ENCODE data around the gene ADD2. TPM values are rescaled to one million over a fixed set of nuclear protein-coding genes. Genes with fewer than 3 reads are reported as not detected.

Gene ADD2
- total RNA-seq, 1 donor from 2014 or later = 3.4 TPM

- no peak overlapping the region for H3K27ac ChIP-seq
- TF ChIP-seq CTCF (IDR thresholded peaks at IDR 0.05) (peak; percentile 51 to 76 (median 53)), POLR2AphosphoS5 (IDR thresholded peaks at IDR 0.05; ENCODE audit: insufficient read depth in 1 of 2, low read depth in 1 of 2) (no peak)
- intact Hi-C loops (cut with DNase I) = no loop called here
- H3K4me3 ChIP-seq = no peak overlapping the region
- no peaks in the 10 kb centered on the region for H3K27me3 ChIP-seq
- H3K4me1 ChIP-seq = no peaks in the 10 kb centered on the region
- DNase-seq (ENCODE audit: extremely low spot score in 2 of 2) = no peak
- H3K9me3 ChIP-seq = no peaks in the 10 kb centered on the region
- no peaks in the 10 kb centered on the region for H3K36me3 ChIP-seq
Measured at GRCh38 chr2:70647873-70648481, 120.0 kb downstream of the ADD2 start.

GRCh38 chr2:70646420-70646818 is 121.6 kb downstream of the ADD2 start:
- H3K9me3 ChIP-seq = no peaks in the 10 kb centered on the region
- H3K27me3 ChIP-seq = no peaks in the 10 kb centered on the region
- H3K27ac ChIP-seq = no peak overlapping the region
- H3K4me1 ChIP-seq = no peaks in the 10 kb centered on the region
- no peaks in the 10 kb centered on the region for H3K36me3 ChIP-seq
- intact Hi-C loops (cut with DNase I) = no loop called here
- no peak for DNase-seq (ENCODE audit: extremely low spot score in 2 of 2)
- no peak overlapping the region for H3K4me3 ChIP-seq
- TF ChIP-seq CTCF (IDR thresholded peaks at IDR 0.05) = no peak
- no peak for TF ChIP-seq POLR2AphosphoS5 (IDR thresholded peaks at IDR 0.05; ENCODE audit: insufficient read depth in 1 of 2, low read depth in 1 of 2)
- TF ChIP-seq POLR2A (IDR thresholded peaks at IDR 0.05) = no peak

GRCh38 chr2:70645733-70646419 is 122.1 kb downstream of the ADD2 start:
- H3K9me3 ChIP-seq = no peaks in the 10 kb centered on the region
- no peak for TF ChIP-seq POLR2A (IDR thresholded peaks at IDR 0.05)
- no peak for TF ChIP-seq POLR2AphosphoS5 (IDR thresholded peaks at IDR 0.05; ENCODE audit: insufficient read depth in 1 of 2, low read depth in 1 of 2)
- no peak for TF ChIP-seq CTCF (IDR thresholded peaks at IDR 0.05)
- H3K4me1 ChIP-seq = no peaks in the 10 kb centered on the region
- intact Hi-C loops (cut with DNase I) = no loop called here
- no peaks in the 10 kb centered on the region for H3K27me3 ChIP-seq
- H3K27ac ChIP-seq = no peak overlapping the region
- DNase-seq (ENCODE audit: extremely low spot score in 2 of 2) = no peak
- H3K4me3 ChIP-seq = no peak overlapping the region
- no peaks in the 10 kb centered on the region for H3K36me3 ChIP-seq

- no peak for TF ChIP-seq POLR2A (IDR thresholded peaks at IDR 0.05)
- no peak for TF ChIP-seq POLR2AphosphoS5 (IDR thresholded peaks at IDR 0.05; ENCODE audit: insufficient read depth in 1 of 2, low read depth in 1 of 2)
- TF ChIP-seq CTCF (IDR thresholded peaks at IDR 0.05) = no peak
- no peaks in the 10 kb centered on the region for H3K4me1 ChIP-seq
- no peak for DNase-seq (ENCODE audit: extremely low spot score in 2 of 2)
- no peaks in the 10 kb centered on the region for H3K27me3 ChIP-seq
- no peaks in the 10 kb centered on the region for H3K9me3 ChIP-seq
- intact Hi-C loops (cut with DNase I) = no loop called here
- H3K27ac ChIP-seq = no peak overlapping the region
- no peaks in the 10 kb centered on the region for H3K36me3 ChIP-seq
- H3K4me3 ChIP-seq = no peak overlapping the region
Measured at GRCh38 chr2:70643715-70644114, 124.3 kb downstream of the ADD2 start.

GRCh38 chr2:70641263-70641784 is 126.7 kb downstream of the ADD2 start:
- TF ChIP-seq CTCF (IDR thresholded peaks at IDR 0.05) = no peak
- H3K4me1 ChIP-seq = no peaks in the 10 kb centered on the region
- no peaks in the 10 kb centered on the region for H3K36me3 ChIP-seq
- intact Hi-C loops (cut with DNase I) = no loop called here
- DNase-seq (ENCODE audit: extremely low spot score in 2 of 2) = no peak
- no peaks in the 10 kb centered on the region for H3K9me3 ChIP-seq
- H3K27me3 ChIP-seq = no peaks in the 10 kb centered on the region
- H3K4me3 ChIP-seq = no peak overlapping the region
- H3K27ac ChIP-seq = no peak overlapping the region
